ENCODE measurements around the gene CPED1.
"Not testable (repeated sequence)": the region's sequence is repeated elsewhere in the genome, so short reads cannot be mapped to it uniquely, and the experiment has no call there.

Gene CPED1

DNA sequence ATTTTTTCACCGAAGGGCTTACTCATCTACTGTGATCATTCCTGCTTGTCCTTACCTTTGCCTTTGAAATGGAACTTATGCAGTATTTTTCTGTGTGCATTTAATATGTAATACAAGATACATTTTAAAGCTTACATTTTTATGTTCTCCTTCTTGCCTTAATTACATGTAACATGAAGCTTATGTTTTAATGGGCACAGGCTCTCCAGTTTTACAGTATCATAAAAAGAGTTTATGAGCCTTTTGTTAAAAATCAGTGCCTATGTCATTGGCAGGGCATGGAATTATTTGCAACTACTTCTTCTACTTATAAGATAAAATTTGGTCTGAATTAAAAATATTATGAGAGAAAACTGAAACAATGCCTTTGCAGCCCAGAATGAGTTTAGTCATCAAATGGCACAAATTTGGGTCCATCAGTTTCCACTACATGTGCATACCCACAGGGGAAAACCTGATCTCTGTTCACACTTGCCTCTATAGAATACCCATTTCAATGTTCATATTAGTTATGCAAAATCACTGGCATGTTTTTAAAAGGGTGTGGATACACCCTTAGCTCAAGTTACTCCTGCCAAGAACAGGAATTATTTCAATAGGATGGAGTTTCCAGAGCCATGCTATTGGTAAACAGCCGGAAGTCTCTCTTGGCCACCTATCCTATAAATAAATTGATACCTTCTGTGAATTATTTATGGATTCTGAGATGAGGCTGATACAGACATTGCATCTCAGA is 312.3 kb downstream of the CPED1 start:
- DNase-seq: no peak

DNA sequence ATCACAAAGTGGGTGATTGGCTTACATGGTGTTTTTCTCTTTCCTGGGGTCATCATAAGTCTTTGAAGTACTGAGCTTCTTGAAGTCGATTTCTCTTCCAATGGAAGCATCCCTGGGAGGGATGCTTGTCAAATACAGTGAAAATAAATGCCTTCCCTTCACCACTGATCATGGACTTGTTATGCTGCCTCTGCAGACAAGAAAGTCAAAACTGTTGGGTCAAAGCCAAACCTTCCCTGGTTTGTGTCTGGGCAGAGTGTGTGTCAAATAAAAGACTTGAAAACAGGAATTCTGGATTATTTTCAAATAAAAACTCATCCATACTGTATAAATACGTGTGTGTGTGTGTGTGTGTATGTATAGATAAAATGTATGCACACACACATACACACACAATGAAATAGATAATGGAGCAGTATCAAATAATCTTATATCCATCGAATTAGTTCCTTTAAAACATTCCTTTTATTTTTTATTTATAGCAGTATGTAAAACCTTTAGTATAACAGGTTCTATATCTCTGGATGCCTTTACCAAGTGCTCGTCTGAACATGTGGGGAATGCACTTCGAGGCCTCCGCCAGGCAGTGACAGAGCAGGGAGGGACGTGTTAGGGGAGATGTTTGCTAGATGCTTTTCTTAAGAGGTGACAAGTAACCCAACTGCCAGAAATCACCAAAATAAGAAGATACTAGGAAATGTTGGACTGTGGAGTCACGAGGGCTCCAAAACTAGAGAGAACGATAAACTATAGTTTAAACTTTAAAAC is 313.1 kb downstream of the CPED1 start:
- DNase-seq: no peak

GRCh38 chr7:121302214-121302745 is 313.8 kb downstream of the CPED1 start:
- no peak for DNase-seq

DNA sequence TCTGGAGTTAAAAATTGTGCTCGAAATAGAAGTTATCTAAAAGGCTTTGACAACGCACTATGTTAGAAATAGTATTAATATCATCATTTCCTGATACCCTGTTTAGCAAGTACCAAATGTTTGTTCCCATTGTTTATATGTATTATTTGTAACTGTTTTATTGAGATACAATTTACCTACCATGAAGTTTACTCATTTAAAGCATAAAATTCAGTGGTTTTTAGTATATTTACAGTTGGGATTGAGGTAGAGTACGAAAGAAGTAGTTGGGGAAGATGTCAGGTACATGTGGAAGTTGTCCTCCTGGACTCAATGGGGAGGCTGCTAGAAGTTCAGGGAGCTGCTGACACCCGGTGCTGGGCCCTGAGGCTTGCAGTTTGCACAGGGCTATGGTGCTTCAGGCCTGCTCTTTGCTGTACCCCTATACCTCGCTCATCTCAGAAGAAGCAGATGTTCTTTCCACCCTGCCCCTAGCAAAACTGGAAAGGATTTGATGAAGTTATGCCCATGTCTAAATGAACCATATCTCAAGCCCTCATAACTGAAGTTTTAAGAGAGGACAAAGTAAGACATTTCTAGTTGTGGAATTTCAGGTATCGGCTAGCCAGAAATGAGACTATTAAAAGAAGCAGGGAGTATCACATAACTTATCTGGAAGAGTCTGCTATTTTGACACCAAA is 315.1 kb downstream of the CPED1 start:
- DNase-seq: no peak

- no peak for DNase-seq
These were observed 315.7 kb downstream of the CPED1 start for GRCh38 chr7:121304102-121304658.

- no peak for DNase-seq
These were observed 316.6 kb downstream of the CPED1 start for GRCh38 chr7:121305109-121305508.

- no peak for DNase-seq
These were observed 318.1 kb downstream of the CPED1 start for GRCh38 chr7:121306565-121306964.

DNA sequence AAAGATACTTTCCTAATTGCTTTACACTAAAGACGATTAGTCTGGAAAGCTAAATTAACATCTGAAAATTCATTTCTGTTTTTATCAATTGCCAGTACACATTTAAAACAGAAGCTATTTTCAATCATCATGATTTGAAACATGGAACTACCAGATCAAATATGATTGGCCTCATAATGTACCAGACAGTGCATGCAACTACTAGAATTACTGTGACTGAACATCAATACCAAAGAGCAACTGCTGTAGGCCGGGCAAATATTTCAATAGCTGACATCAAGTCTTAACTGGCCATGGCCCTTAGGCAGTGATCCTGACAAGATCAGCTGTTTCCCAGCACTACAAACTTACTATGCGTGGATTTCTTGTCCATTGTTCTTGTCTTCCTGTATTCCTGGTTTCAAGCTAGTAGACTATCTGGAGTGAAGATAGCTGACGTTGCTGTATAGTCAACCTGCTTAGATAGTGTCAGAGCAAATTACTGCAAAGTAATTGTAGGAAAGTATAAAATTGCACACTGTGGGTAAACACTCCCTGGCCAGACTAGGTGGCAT is 318.6 kb downstream of the CPED1 start:
- no peak for DNase-seq

- DNase-seq: no peak
These were observed 324.8 kb downstream of the CPED1 start for GRCh38 chr7:121313220-121313792.

GRCh38 chr7:121313793-121314676 is 325.5 kb downstream of the CPED1 start:
- no peak for DNase-seq

DNA sequence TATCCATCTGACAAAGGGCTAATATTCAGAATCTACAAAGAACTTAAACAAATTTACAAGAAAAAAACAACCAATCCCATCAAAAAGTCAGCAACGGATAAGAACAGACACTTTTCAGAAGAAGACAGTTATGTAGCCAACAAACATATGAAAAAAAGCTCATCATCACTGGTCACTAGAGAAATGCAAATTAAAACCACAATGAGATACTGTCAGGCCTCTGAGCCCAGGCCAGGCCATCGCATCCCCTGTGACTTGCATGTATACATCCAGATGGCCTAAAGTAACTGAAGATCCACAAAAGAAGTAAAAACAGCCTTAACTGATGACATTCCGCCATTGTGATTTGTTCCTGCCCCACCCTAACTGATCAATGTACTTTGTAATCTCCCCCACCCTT is 326.7 kb downstream of the CPED1 start:
- not testable (repeated sequence) for DNase-seq

DNA sequence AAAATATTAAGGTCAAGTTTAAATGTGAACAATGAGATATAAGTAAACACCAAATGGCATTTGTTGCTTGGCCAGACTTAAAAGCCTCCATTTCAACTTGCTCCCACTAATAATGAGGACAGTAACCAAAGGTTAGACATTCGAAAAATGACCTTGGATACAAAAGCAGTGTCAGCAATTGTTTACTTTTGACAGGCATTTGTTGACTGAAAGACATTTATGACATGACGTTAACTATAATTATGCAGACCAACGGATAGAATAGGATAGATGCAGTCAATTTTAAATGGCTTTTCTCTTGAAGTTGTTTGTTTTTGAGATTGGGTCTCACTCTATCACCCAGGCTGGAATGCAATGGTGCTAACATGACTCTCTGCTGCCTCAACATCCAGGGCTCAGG is 333.9 kb downstream of the CPED1 start:
- no peak for DNase-seq

- DNase-seq: no peak
These were observed 335.2 kb downstream of the CPED1 start for GRCh38 chr7:121323515-121324302.

DNA sequence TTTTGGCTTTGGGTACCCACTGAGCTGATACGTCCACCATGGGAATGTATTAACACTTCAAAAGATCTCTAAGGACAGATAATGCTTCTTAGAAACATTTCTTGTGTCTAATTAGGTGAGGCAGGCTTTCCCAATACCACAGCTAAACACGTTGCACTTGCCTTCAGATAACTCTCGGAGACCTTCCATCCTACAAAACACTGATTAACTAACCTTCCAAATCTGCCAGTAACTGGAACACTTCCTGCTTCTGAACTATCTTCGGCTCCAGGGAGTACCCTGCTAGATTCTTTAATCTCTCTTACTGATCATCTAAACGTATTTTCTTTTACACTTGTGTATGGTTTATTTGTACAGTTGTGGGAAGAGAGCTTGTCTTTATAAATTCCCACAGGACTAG is 339.2 kb downstream of the CPED1 start:
- no peak for DNase-seq

- DNase-seq: no peak
These were observed 340.1 kb downstream of the CPED1 start, which contains the start of gene WNT16 for GRCh38 chr7:121328508-121329190. Gene WNT16, plus strand, starts transcription at chr7:121329000. Its CDS starts 293 bp downstream, at chr7:121329293.

DNA sequence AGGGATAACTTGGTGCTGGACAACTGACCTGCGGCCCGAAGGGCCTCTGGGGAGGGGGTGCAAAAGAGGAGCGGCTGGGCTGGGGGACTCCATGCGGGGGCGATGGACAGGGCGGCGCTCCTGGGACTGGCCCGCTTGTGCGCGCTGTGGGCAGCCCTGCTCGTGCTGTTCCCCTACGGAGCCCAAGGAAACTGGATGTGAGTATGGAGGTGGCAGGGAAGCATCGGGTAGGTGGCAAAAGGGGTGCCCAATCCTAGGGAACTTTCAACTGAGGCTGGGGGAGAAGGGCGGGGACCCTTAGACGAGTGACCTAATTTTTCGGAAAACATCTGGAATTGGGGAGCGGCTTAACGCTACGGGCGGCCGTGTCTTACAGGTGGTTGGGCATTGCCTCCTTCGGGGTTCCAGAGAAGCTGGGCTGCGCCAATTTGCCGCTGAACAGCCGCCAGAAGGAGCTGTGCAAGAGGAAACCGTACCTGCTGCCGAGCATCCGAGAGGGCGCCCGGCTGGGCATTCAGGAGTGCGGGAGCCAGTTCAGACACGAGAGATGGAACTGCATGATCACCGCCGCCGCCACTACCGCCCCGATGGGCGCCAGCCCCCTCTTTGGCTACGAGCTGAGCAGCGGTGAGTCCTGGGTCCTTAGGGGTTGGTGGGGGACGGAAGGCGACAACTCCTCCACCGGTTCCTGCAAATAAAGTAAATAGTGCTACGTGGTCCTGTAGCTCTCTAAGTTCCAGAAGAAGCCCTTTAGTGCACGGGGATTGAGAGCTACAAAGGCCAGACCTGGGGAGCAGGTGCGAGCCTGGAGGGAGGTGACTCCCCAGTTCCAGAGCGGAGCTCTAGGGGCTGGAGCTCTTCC is 340.9 kb downstream of the CPED1 start:
- no peak for DNase-seq

GRCh38 chr7:121330053-121330833 is 341.7 kb downstream of the CPED1 start:
- no peak for DNase-seq

- DNase-seq: no peak
These were observed 342.5 kb downstream of the CPED1 start for GRCh38 chr7:121331048-121331447.

Data from NCI-H1930 (cell line).